ENCODE measurements around the gene DUSP15.

The DUSP15 gene

DNA sequence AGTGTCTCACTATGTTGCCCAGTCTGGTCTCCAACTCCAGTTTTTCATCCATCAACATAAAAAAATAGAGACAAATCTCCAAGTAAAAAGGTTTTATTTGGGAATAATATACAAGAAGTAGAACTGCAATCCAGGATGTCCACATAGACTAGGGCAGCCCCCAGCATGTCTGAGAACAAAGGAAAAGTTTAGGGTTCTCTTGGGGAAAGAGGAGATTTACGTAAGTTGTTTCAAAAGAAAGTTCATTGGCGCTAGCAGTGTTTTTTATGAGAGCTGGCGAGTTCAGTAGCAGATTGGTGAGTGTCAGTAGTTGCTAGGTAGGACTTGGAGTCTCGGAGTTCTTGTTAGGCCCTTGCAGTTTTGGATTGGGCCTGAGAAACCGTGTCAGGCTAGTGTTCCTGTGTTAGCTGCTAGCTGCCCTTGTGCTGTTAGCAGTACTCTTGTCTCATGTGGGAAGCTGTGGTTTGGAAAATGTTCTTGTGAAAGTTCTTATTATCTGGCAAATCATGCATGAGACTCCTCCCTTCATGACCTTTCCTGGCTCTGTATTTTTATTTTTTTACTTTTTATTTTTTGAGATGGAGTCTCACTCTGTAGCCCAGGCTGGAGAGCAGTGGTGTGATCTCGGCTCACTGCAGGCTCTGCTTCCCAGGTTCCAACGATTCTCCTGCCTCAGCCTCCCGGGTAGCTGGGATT lies 24.8 kb upstream of the DUSP15 start:
- no peak for DNase-seq

DNA sequence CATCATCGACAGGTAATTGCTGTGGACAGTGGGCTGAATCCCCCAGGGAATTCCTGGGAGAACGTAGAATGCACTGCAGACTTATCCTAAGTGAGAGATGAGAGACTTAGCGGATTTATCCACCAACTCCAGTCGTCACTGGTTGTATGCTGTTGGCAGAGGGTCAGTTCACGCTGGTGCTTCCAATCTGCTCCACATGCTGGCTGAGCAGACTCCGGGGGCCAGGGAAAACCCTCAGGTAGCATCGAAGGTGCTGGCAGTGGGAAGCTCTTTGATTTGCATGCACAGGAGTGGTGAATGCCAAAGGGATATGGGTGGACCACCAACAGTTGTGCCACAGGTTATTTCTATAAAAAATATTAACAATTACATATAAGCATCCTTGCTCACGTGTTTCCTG lies 20.3 kb upstream of the DUSP15 start:
- no peak for DNase-seq

GRCh38 chr20:31883829-31884228 lies 13.5 kb upstream of the DUSP15 start:
- DNase-seq: no peak

- DNase-seq: no peak
Observed at GRCh38 chr20:31881945-31882344, 11.6 kb upstream of the DUSP15 start.

DNA sequence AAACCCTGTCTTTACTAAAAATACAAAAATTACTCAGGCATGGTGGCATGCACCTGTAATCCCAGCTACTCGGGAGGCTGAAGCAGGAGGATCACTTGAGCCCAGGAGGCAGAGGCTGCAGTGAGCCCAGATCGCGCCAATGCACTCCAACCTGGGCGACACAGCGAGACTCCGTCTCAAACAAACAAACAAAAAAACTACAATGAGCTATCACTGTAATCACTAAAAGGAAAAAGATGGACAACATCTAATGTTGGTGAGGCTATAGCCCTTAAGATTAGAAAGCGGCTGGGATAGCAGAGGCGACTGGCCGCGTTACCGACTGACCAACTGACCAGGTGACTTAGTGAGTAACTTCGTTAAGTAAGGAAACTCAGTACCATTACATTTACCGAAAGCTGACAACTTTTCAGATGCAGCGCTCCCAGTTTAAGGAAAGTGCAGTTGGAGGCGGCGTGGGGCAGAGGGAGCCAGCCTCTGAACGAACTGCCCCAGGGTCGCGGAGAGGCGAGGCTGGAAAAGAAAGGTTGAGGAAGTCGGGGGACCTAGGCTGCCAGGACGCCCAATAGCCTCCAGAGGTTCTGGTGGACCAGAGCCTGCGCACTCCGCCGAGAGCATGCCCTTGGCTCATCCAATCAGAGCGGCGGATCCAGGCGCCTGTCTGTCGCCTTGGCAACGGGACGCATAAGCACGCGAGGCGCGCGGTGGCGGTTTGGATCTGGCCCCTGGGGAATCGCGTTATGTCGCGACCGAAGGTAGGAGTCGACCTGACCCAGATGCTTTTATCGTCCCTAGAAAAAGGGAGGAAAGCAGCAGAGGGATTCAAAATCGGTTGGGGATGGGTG lies 9.0 kb upstream of the DUSP15 start:
- peak; percentile 73 for DNase-seq

DNA sequence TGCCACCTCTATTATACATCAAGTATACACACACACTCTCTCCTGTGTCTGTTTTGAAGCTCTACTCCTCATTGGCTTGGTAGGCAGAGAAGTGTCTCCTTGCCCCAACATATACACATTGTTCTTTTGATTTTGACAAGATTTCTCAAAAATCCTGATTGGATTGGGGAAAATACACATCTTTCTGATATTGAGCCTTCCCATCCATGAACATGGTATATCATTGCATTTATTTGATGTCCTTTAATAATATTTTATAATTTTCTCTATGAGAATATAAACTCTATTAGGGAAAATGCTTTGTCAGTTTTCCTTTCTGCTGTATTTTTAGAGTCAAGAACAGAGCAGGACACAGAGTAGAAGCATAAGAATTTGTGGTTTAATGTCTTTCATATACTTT lies 7.4 kb upstream of the DUSP15 start:
- no peak for DNase-seq

DNA sequence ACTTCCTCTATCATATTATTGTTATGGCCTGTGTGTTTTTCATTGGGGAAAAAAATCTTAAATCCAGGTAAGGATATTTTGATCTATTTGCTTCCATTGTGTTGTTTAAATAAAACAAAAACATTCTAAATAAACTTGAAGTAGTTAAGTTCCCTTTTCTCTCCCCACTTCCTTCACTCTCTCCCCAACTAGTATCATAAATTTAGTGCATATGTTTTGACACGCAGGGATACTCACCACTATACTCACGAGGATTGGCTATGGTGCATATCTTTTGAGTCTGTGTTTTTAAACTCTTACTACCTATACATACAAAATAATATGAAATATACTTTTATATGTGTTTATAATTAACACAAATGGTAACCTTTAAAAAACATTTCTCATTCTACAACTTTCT lies 5.3 kb upstream of the DUSP15 start:
- DNase-seq: no peak

DNA sequence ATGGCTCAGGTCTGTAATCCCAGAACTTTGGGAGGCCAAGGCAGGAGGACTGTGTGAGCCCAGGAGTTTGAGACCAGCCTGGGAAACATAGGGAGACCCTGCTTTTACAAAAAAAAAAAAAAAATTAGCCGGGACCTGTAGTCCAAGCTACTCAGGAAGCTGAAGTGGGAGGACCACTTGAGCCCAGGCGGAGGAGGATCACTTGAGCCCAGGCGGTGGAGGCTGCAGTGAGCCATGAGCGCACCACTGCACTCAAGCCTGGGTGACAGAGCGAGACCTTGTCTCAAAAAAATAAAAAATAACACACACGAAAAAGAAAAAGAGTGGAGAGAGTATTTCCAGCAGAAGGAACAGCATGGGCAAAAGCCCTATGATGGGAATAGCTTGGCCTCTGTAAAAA lies 2.1 kb upstream of the DUSP15 start:
- no peak for DNase-seq

- no peak for DNase-seq
Observed at GRCh38 chr20:31871618-31871954, 1.3 kb upstream of the DUSP15 start.

GRCh38 chr20:31870726-31871617 lies 645 bp upstream of the DUSP15 start:
- no peak for DNase-seq

DNA sequence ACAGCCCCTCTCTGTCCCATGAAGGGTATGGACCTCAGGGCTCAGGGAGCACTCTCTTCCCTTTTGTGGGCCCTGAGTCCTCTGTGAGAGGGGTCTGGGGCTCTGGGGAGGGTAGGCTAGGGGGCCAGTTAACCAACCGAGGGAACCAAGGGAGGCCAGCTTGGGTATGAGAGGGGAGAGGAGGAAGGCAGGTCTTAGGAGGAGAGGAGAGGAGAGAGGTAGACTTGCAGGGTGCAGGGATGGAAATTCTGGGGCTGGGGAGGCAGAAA lies 720 bp downstream of the DUSP15 start:
- DNase-seq: no peak

DNA sequence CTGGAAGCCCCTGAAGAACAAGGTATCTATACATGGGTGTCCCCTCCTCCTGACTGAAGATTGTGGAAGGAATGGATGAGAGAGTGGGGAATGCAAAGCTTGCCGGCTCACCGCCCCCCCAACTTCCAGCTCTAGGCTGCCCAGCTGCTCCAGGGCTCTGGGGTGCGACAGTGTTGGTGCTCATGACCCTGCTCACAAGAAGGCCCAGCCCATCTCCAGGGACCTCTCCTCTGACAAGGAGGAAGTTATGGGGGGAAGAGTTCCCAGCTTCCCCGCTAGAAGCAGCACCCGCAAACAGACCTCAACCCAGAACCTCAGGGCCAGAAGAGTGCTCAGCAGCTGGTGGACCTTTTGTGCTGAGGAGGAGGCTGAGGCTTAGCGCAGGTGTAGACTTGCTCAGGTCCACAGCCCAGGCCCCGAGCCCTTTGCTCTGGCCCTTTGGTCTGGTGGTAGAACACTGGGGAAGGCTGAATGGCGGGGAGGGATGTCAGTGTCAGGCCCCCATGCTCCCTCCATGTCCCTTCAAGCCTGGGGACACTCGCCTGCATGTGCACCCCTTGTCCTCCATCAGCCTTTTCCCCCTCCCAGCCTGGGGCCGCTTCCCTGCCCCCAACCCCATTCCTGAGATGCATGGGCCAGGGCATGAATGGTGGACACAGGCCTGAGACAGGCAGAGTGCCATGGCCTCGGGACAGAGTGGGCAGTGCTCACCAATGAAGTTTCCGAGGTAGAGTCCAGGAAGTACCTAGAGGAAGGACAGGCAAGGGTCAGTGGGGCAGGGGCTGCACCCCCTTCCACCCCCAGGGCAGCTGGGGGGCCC lies 1.3 kb downstream of the DUSP15 start:
- no peak for DNase-seq

- DNase-seq: no peak
Observed at GRCh38 chr20:31866221-31866620, 4.1 kb downstream of the DUSP15 start.

- no peak for DNase-seq
Observed at GRCh38 chr20:31864521-31865400, 5.6 kb downstream of the DUSP15 start.

- DNase-seq: no peak
Observed at GRCh38 chr20:31863296-31864085, 6.8 kb downstream of the DUSP15 start.

DNA sequence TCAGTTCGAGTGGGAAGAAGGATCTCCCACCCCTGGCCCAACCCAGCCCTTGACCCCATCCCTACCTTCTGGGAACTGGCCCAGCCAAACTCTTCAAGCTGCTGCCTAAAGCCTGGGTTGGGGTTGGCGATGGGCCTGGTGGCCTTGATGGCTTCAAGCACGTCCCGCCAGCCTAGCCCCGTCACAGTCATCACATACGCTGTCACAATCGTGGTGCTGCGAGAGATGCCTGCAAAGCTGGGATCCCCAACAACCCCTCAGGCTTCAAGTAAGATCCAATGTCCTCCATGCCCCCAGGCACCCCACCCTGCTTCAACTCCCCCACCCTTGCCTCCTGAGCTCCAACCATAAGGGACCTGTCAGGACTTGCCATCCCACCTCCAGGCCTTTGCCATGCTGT lies 7.8 kb downstream of the DUSP15 start:
- no peak for DNase-seq

GRCh38 chr20:31862157-31862470 lies 8.2 kb downstream of the DUSP15 start:
- no peak for DNase-seq

DNA sequence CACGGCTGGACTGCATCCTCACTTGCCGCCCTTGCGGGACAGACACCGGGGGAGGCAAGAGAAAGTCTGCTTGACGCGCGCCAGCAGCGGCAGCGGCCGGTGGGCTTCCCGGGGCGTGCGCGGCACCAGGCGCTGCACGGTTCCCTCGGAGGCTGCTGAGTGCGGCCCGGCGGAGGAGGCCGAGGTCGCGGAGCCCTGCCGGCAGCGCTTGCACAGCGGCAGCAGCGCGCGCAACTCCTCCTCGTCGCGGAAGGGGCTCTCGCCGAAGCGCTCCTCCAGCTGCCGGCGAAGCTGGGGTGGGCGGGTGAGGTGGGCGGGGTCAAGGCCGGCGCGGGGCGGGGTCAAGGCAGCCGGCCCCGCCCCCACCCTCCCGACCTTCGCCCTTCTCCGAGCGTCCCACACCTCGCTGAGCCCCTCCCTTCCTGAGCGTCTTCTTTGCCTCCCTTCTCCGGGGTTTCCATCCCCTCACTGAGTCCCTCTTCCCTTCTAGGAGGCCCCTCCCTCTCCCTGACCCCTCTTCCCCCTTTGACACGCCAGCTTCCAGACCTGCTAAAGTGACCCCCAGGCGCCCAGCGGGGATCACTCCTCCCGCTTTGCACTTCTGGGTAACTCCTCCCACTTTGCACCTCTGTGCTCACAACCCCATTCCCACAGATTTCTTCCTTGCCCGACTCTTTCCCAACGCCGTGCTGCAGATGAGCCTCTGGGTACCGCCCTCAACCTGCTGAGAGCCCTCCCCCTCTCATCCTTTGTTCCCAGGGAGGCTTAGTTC lies 8.8 kb downstream of the DUSP15 start:
- peak; percentile 55 for DNase-seq

- no peak for DNase-seq
Observed at GRCh38 chr20:31861135-31861384, 9.3 kb downstream of the DUSP15 start.

- DNase-seq: no peak
Observed at GRCh38 chr20:31860390-31861134, 9.8 kb downstream of the DUSP15 start.
